ENCODE results near the gene PCDHA8.
"Not testable (repeated sequence)": the region's sequence is repeated elsewhere in the genome, so short reads cannot be mapped to it uniquely, and the experiment has no call there.

PCDHA8 gene, protein sequence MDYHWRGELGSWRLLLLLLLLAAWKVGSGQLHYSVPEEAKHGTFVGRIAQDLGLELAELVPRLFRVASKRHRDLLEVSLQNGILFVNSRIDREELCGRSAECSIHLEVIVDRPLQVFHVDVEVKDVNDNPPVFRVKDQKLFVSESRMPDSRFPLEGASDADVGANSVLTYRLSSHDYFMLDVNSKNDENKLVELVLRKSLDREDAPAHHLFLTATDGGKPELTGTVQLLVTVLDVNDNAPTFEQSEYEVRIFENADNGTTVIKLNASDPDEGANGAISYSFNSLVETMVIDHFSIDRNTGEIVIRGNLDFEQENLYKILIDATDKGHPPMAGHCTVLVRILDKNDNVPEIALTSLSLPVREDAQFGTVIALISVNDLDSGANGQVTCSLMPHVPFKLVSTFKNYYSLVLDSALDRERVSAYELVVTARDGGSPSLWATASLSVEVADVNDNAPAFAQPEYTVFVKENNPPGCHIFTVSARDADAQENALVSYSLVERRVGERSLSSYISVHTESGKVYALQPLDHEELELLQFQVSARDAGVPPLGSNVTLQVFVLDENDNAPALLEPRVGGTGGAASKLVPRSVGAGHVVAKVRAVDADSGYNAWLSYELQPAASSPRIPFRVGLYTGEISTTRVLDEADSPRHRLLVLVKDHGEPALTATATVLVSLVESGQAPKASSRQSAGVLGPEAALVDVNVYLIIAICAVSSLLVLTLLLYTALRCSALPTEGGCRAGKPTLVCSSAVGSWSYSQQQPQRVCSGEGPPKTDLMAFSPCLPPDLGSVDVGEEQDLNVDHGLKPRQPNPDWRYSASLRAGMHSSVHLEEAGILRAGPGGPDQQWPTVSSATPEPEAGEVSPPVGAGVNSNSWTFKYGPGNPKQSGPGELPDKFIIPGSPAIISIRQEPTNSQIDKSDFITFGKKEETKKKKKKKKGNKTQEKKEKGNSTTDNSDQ

GRCh38 chr5:140840978-140841962 lies at the start of gene PCDHA8:
TSS of gene PCDHA8 (plus strand) at chr5:140841187. CDS start at chr5:140841322, 135 bp downstream.
- DNase-seq, result no peak

- peak; percentile 41 for DNase-seq
Observed at GRCh38 chr5:140794595-140795258, 46.3 kb upstream of the PCDHA8 start, which contains the start of gene PCDHA2. TSS of gene PCDHA2 (plus strand) at chr5:140794852.

DNA sequence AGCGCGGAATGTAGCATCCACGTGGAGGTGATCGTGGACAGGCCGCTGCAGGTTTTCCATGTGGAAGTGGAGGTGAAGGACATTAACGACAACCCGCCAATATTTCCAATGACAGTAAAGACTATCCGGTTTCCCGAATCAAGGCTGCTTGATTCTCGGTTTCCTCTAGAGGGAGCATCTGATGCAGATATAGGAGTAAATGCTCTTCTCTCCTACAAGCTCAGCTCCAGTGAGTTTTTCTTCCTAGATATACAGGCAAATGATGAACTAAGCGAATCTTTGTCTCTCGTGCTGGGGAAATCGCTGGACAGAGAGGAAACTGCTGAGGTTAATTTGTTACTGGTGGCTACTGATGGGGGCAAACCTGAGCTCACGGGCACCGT lies 45.7 kb upstream of the PCDHA8 start:
- peak; percentile 33 for DNase-seq

- not testable (repeated sequence) for DNase-seq
Observed at GRCh38 chr5:140796072-140796717, 44.8 kb upstream of the PCDHA8 start.

GRCh38 chr5:140796718-140797095 lies 44.3 kb upstream of the PCDHA8 start:
- no peak for DNase-seq

GRCh38 chr5:140800816-140801493 lies 40.0 kb upstream of the PCDHA8 start, which contains the start of gene PCDHA3:
TSS of gene PCDHA3 (plus strand) at chr5:140801057.
- DNase-seq, result no peak

- no peak for DNase-seq
Observed at GRCh38 chr5:140801494-140801841, 39.5 kb upstream of the PCDHA8 start.

- DNase-seq, result not testable (repeated sequence)
Observed at GRCh38 chr5:140802381-140802780, 38.6 kb upstream of the PCDHA8 start.

- DNase-seq, result no peak
Observed at GRCh38 chr5:140802781-140803271, 38.2 kb upstream of the PCDHA8 start.

DNA sequence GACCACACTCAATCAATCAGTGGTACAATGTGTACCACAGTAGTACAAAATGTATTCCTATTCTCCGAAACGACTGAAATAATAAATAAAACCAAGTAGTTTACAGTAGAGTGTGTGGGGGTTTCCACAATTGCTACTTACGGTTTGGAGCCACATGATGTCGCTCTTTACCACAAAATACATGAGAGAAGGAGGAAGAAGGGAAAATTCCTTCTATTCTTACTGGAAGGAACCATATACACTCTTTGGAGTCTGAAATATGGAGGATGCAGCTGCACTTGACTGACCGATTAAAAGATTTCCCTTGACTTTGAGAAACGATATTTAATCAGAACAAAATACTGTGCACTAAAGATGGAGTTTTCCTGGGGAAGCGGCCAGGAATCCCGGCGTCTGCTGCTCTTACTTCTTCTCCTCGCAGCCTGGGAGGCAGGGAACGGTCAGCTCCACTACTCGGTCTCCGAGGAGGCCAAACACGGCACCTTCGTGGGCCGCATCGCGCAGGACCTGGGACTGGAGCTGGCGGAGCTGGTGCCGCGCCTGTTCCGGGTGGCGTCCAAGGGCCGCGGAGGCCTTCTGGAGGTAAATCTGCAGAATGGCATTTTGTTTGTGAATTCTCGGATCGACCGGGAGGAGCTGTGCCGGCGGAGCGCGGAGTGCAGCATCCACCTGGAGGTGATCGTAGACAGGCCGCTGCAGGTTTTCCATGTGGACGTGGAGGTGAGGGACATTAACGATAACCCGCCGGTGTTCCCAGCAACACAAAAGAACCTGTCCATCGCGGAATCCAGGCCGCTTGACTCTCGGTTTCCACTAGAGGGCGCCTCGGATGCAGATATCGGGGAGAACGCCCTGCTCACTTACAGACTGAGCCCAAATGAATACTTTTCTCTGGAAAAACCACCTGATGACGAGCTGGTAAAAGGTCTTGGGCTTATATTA lies 33.9 kb upstream of the PCDHA8 start, which contains the start of gene PCDHA4:
PCDHA4 (plus strand) TSS at position 235 of the 942 bp plus-strand sequence.
- no peak for DNase-seq

DNA sequence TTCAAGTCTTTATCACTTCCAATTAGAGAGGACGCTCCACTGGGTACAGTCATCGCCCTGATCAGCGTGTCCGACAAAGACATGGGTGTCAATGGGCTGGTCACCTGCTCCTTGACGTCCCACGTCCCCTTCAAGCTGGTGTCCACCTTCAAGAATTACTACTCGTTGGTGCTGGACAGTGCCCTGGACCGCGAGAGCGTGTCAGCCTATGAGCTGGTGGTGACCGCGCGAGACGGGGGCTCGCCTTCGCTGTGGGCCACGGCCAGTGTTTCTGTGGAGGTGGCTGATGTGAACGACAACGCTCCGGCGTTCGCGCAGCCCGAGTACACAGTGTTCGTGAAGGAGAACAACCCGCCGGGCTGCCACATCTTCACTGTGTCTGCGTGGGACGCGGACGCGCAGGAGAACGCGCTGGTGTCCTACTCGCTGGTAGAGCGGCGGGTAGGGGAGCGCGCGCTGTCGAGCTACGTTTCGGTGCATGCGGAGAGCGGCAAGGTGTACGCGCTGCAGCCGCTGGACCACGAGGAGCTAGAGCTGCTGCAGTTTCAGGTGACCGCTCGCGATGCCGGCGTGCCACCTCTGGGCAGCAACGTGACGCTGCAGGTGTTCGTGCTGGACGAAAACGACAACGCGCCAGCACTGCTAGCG lies 32.6 kb upstream of the PCDHA8 start:
- DNase-seq, result not testable (repeated sequence)

- no peak for DNase-seq
Observed at GRCh38 chr5:140808889-140809291, 32.1 kb upstream of the PCDHA8 start.

GRCh38 chr5:140821375-140822280 lies 19.4 kb upstream of the PCDHA8 start, which contains the start of gene PCDHA5:
TSS of gene PCDHA5 (plus strand) at chr5:140821613.
- DNase-seq, result no peak

- no peak for DNase-seq
Observed at GRCh38 chr5:140822281-140822629, 18.7 kb upstream of the PCDHA8 start.

DNA sequence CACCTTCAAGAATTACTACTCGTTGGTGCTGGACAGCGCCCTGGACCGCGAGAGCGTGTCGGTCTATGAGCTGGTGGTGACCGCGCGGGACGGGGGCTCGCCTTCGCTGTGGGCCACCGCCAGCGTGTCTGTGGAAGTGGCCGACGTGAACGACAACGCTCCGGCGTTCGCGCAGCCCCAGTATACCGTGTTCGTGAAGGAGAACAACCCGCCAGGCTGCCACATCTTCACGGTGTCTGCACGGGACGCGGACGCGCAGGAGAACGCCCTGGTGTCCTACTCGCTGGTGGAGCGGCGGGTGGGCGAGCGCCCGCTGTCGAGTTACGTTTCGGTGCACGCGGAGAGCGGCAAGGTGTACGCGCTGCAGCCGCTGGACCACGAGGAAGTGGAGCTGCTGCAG lies 18.0 kb upstream of the PCDHA8 start:
- DNase-seq, result not testable (repeated sequence)

GRCh38 chr5:140823475-140823874 lies 17.5 kb upstream of the PCDHA8 start:
- DNase-seq, result no peak

GRCh38 chr5:140827704-140828361 lies 13.2 kb upstream of the PCDHA8 start, which contains the start of gene PCDHA6:
TSS of gene PCDHA6 (plus strand) at chr5:140827960. CDS start at chr5:140828092, 132 bp downstream.
- DNase-seq, result no peak

All from DMS 273 treated with DMSO at 0.1 percent for 48 hours (cell line).